GM18499 (cell line): ENCODE results near the gene KLK11.

Experiments used
- ATAC-seq: cut with Tn5 transposase; IDR thresholded peaks from one replicate; pipeline ENCODE4 v1.9.1; 2021; ENCODE audit warnings: moderate number of reproducible peaks; ENCODE audit not compliant: insufficient read depth, unreplicated experiment

Gene KLK11

DNA sequence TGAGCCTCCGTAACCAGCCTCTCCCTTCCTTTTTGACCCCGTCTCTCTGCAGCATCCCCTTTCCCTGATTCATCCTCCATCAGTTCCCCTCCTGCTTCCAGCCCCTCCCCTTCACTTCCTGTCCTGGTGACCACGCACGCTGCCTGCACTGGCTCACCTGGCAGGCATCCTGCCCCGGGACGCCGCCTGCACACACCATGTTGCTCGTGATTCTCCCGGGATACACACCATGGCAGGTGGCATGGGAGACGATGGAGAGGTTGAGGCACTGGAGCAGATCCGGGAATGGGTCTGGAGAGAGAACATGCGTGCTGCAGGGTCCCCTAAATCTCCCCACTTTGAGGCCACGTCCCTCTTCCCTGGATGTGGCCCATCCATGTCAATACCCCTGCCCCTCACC lies 4.2 kb upstream of the KLK11 start:
- ATAC-seq = no peak

DNA sequence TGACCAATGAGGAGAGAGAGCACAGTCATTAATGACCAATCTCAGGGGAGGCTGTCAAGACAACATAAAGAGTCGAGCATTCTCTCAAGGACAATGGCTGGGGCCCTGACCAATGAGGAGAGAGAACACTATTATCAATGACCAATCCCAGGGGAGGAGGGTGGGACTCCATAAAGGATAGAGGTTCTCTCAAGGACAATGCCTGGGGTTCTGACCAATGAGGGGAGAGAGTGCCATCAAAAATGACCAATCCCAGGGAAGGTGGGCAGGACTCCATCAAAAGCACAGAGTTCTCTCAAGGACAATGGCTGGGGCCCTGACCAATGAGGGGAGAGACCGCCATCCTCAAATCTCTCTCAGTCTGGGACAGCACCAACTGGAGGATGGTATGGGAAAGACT lies 3.3 kb upstream of the KLK11 start:
- no peak for ATAC-seq

DNA sequence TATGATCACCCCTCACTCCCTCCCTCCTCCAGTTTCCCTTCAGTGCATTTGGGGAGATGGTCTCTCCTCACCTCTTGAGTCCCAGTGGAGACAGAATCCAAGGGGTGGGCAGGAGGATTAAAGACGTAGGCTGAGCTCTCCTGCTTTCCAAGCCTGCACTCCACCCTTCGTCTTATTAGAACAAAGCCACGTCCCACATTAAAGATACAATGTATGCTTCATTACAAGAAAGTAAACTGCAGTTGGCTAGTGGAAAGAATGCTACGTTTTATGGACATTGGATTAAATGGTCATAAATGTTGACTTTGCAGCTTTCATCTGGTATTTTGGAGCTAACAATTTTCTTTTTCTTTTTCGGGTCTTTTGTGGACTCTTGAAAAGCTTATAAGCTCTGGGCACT lies 1.5 kb upstream of the KLK11 start:
- ATAC-seq = no peak

DNA sequence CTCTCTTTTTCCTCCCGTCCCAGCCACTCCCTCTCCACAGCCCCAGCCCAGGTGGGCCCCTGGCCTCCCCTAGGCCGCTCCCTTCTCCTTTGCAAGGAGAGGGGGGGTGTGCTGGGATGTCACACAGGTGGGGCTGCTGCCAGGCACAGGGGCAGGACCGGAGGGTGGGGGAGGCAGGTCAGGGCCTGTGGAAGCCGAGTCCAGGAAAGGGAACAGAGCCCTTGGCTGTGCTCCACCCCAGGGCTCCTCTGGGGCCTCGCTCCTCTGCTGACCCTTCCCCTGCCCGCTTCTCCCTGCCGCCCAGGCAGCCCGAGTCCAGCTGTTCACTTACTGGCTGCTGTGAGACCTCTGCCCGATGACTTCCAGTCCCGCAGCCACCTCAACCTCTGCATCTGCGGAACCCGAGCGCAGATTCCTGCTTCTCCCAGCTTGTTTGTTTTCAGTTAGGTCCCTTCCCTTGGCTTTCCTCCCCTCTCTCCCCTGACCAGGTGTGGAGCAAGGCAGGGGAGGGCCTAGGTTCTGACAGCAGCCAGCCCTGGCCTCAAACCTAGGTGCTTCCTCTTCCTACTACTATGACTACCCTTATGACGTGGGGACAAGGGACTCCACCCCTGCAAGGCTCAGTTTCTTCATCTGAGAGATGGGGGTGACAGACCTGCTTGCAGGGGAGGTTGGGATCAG lies 850 bp upstream of the KLK11 start:
- ATAC-seq = no peak

DNA sequence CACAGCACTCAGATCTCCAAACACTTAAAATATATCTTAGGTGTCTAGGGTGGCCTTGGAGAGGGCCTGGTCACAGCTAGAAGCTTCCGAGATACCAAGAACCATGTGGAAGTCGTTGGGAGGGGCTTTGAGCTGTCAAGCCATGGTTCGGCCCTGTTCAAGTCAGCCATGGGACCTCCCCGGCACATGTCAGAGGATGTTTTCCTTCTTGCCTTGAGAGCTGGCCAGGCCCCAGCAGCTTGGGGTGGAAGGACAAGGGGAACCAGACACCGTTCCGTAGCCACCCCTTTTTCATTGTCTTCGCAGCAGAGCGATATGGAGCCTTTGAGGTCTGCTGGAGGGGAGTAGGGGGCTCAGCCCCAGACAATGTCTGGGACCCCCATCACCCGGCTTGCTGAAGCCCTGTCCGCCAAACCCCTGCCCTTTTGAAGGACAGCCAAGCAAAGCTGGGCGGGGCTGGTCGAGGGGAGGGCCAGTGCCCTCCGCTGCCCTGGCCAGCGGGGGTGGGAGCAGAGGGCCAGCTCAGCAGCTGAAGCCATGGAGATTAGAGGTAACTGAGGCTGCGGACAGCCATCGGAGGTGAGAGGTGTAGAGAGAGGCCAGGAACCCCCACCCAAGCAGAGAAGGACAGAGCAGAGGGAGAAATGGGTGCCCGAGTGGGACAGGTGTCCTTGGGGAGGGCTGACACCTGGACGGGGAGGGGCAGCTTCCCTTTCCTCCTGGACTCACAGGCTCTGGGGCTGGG lies 435 bp downstream of the KLK11 start:
- ATAC-seq = no peak

DNA sequence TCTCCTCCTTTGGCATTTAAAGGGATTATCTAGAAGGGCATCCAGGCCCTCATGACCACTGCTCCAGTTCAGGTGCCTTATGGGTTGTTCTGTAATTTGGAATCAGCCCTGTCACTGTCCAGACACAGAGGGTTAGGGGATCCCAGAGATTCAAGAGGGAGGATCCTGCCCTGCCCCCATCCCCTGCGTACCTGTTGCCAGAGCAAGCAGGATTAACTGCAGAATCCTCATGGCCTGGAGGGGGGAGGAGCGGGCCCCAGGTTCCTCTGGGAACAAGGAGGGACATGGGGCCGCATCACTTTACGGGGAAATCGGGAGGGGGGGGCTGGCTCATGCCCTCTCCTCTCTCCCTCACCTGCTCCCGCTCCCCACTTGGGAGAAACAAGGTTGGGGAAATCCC lies 1.0 kb downstream of the KLK11 start:
- no peak for ATAC-seq

DNA sequence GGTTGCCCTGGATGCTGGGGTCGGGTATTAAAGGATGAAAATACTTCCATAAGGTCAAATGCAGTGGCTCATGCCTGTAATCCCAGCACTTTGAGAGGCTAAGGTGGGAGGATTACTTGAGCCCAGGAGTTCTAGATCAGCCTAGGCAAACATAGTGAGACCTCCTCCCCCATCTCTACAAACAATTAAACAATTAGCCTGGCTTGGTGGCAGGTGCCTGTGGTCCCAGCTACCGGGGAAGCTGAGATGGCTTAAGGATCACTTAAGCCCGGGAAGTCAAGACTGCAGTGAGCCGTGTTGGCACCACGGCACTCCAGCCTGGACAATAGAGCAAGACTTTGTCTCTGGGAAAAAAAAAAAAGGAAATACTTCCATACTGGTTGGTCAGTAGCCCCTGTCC lies 1.5 kb downstream of the KLK11 start:
- no peak for ATAC-seq

DNA sequence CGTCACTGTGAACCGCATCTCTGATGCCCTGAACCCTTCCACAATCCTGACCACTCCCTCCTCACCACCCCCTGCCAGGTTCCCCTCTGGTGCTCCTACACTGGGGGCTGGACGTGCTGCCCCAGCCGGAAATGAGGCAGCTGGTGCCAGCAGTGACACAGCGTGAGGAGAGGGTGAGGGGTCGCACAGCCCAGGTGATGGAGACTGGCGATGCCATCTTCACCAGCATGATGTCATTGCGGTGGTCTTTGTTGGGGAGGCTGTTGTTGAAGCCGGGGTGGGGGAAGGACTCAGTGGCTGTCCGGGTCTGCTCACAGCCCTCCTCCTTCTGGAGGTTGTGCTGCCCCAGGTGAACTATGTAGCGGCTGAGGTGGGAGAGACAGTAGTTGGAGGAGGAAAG lies 2.5 kb downstream of the KLK11 start:
- ATAC-seq = no peak

DNA sequence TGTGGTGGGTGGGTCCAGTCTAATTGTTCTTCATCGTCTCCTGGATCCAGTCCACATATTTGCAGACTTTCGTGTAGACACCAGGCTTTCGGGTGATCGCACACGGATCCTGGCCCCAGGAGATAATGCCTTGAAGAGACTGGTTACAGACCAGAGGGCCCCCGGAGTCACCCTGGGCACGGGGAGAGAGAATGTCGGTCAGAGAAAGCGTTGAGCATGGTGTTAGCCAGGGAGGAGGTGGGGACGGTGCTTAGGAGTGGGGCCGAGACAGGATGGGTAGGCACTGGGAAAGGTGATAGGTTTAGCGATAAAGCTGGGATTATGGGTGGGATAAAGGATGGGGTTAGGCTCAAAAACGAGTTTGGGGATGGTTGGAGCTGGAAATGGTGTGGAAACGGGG lies 3.9 kb downstream of the KLK11 start:
- no peak for ATAC-seq

DNA sequence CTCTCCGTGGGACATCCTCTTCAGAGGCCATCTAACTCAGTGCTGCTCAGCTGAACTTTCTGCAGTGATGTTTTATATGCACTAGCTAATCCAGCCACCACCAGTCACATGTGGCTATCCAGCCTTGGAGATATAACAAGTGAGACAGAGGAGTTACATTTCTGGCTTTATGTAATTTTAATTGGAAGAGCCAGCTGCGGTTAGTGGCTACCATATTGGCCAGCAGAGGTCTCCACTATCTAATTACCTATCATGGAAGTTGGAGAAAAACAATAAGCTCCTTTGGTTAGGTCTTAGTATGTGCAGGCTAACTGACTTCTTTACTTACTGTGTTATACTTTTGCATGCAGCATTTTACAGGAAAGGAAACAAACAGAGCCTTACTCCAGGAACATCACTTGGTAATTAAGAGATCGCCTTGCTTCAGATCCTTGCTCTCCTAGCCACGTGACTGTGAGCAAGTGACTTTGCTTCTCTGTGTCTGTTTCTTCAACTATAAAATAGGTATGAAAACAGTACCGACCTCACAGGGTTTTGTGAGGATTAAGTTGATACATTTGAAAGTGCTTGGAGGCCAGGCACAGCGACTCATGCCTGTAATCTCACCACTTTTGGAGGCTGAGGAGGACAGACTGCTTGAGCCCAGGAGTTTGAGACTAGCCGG lies 5.3 kb downstream of the KLK11 start:
- no peak for ATAC-seq

DNA sequence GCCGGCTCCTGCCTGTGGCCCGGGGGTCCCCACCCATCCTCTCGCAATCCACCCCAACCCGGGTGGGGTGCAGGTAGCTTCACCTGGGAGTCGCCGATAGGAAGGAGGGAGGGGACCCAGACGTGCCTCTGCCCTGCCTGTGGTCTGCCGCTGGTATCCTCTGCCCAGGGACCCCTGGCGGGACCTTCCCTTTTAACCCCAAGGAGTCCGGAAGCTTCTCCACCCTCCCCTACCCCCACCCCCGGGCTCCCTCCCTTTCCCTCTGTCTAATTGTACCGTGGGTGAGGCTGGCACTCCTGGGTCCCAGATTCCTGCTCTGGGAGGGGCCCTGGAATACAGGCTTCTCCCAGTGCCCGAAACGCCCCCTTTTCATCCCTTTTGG lies 6.9 kb downstream of the KLK11 start, which contains the start of gene KLK10:
Gene KLK10, minus strand, starts transcription at position 166 of the 382 bp plus-strand sequence. CDS start 579 bp downstream, outside the sequence.
- ATAC-seq = no peak

DNA sequence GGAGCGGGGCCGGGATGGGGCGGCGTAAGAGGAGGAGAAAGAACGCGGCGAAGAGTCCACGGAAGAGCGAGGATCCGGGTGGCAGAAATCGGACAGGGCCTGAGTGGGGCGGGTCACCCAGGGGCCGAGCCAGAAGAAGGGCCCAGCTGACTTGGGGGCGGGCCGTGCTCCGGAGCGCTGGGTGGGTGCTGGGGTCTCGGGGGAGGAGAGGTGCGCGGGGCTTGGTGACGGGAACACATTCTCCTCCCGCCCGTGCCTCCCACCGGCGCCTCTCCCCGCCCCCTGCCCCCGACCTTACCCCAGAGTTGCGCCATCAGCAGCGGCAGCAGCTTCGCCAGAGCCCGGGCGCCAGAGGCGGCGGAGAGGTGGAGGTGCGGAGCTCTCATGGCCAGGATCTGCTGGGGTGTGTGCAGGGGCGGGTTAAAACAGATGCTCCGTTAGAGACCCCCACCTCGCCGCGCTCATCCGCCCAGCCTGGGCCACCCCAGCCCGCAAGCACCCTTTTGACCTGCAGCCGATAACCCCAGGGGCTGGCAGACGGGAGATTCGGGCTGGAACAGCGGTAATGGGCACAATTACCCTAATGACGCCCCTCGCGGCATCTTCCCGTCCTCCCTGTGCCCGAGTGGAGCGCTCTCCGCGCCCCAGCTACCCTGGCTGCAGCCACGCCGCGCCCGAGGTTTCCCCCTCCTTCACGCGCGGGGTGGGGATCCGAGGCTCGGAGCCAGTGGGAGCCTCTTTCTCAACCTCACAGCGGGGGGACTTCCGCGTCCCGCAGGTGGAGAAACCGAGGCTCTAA lies 7.5 kb downstream of the KLK11 start:
- no peak for ATAC-seq

DNA sequence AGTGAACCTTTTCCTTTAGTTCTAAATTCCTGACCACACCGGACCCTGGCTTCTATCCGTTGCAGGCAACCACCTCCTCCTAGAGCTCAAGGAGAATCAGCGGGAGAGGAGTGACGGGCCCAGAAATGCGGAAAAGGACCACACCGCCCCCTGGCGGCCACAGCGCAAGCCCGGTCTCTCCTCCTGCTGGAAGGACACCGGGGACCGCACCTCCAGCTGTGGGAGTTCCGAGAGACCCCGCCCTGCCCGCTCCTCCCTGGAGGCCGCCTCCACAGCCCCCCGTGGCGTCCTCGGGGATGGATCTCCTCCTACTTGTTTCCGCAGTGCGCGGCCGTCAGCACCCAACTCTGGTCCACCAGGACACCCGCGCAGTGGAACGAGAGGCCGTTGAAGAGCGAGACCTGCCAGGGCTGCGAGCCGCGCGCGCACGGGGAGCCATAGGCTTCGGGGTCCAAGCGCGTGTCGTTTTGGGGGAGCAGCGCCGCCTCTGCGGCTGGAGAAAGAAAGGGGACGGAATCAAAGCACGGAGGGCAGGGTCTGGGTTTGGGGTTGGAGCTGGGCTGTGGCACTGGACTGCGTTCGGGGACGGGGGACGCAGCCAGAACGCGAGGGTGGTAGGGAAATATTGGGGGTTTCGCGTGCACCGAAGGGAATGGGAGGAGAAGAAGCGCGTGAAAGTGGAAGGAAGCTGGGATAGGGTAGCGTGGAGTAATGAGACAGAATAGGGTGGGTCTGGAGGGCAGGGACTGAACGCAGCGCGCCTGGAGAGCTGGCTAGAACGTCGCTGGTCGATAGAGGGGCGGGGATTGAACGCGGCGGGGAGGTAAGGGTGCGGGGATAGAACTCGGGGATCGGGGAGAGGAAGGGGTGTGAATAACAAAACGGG lies 9.4 kb downstream of the KLK11 start:
- no peak for ATAC-seq

DNA sequence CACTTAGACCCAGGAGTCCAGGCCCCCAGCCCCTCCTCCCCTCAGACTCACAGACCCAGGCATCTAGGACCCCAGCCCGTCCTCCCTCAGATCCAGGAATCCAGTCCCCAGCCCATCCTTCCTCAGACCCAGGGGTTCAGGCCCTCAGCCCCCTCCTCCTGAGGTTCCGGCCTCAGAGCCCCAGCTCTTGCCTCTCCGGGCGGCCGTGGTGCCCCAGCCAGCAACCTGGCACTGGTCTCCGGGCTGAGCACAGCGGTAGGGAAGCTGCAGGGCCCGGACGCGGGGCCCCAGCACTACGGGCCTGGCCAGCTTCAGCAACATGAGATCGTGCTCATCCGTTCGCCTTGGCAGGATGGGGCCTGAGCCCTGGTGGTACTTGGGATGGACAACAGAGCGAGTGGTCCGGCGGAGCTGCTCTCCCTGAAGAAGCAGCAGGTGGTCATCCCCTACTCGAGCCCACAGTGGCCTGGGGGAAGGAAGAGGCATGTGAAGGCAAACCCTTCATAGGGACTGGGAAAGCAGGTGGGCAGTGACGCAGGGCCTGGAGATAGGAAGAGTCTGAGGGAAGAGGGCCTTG lies 10.6 kb downstream of the KLK11 start:
- no peak for ATAC-seq

DNA sequence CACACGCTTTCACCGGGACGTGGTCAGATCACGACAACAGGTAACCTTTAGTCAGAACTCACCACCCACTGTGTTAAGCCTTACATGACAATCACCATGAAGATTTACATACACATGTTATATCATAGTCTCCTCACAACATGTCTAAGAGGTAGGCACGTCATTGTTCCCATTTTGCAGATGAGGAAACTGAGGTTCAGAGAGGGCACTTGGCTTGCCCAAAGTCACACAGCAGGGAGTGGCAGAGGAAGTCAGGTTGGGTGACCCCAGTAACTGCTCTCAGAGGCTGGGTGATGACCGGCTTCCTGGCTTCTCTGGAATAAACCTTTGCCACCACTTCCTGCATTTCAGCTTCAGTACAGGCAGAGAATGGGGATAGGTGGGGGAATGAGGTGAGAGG lies 12.2 kb downstream of the KLK11 start:
- no peak for ATAC-seq

DNA sequence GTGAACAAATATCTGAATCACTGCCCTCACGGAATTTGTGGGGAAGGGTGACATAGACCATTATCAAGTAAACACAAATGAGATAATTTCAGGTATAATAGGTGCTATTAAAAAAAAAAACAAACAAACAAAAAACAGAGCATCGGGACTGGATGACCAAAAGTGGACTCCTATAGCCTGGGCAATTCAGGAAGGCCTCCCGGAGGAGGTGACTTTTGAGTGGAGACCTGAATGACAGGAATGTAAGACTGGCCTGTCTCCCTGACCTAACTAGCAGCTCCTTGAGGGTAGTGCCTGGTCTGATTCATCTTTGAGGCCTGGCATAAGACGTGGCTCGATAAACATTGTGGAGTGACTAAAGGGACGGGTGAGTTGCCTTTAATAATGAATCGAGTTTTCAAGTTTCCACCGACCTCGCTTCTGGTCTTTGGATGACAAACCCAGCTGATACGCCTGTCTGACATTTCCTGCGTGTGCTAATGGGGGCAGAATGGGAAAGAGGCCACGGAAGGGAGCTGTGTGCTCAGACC lies 13.7 kb downstream of the KLK11 start:
- ATAC-seq = no peak

DNA sequence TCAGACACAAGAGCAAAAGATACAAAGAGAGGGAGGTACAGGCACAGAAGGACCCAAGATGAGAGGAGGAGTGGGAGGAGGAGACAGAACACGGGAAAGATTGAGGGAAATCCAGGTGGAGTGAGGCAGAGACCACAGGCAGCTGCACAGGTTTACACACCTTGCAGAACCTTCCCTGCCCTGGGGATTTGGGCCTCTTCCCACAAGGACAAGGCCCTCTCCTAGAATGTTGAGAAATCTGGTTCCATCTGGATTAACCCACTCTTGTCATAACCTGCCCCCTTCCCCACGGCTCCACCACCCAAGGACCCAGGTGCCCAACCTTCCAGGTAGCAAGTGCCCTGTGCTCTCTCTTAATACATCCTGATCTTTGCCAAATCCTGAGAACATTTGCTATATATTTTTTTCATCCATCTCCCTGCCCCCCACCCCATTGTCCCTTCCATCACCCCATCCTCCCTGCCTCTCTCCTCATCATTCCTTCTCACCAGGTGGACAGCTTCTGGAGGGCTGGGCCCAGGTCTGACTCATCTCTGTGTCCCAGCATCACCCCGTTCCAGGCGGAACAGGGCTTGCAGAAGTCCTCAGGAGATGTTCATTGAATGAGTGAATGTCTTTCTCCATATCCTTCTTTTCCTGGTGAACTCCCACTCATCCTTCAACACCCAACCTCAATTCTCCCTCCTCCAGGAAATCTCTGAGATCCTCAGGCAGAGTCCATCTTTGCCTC lies 16.2 kb downstream of the KLK11 start:
- no peak for ATAC-seq

DNA sequence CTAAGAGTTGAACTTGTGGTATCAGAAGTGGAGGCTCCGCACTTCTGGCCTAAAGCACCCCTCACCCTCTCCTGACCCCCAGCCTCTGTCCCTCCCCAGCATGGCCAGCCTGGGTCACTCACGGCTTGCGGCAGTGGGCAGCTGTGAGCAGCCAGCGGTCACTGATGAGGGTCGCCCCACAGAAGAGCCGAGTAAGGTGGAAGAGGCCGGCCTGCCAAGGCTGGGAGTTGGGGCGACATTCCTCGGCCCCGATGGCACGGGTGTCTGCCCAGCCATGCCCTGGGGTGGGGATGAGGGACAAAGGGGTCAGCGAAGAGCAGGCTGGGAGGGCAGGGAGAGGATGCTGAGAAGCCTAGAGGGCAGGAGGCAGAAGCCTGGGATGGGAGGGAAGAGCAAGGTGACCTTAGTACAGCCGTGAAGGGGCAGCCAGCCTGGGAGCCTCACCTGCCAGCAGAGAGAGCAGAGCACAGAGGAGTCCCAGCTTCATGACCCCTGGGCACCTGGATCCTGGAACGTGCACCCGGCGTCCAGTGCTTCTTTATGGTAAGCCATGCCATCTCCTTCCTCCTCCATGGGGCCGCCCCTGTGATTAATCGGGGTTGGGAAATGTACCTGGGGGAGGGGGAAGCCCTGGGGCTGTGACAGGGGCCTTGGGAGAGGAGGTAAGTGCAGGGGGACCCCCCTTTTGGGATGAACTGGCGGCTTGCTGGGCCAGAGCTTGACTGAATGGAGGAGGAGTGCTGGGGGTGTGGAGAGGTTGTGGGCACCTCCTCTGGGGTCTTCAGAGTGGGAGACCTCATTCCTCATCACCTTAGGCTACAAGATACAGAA lies 17.1 kb downstream of the KLK11 start:
- ATAC-seq = no peak
